Fibroblast of lung (primary cell): ENCODE data around the gene DICER1. TPM values are rescaled to one million over a fixed set of nuclear protein-coding genes. Genes with fewer than 3 reads are reported as not detected.

Source experiments
- DNase-seq, 2 donors: peaks; one replicate each; pipeline versions ENCODE4 v3.0.0 to v3.0.0-alpha.2; 2010; ENCODE audit warnings: low read depth in 2 of 2
- H2AFZ ChIP-seq: 2 replicates; pipeline ENCODE4 v1.5.1; 2012; ENCODE audit warnings: low read length, control low read depth, inconsistent platforms
- H3K27ac ChIP-seq: 2 replicates; pipeline ENCODE4 v1.5.1; 2011; ENCODE audit warnings: low read length, control low read depth; ENCODE audit not compliant: insufficient read depth
- H3K27me3 ChIP-seq: 2 replicates; pipeline ENCODE4 v1.5.1; 2011; ENCODE audit warnings: mild to moderate bottlenecking, low read length; ENCODE audit not compliant: control insufficient read depth, insufficient read depth
- H3K36me3 ChIP-seq: 2 replicates; pipeline ENCODE4 v1.5.1; 2011; ENCODE audit warnings: low read length; ENCODE audit not compliant: control insufficient read depth, insufficient read depth
- H3K4me1 ChIP-seq: 2 replicates; pipeline ENCODE4 v1.5.1; 2011; ENCODE audit warnings: low read length; ENCODE audit not compliant: control insufficient read depth, insufficient read depth; ENCODE audit errors: extremely low read depth
- H3K4me2 ChIP-seq: 2 replicates; pipeline ENCODE4 v1.5.1; 2011; ENCODE audit warnings: low read length, control low read depth; ENCODE audit not compliant: insufficient read depth; ENCODE audit errors: extremely low read depth
- H3K4me3 ChIP-seq, 4 experiments: fragments of 200-600 bp in 1 of 4; sonication (generic) in 1 of 4; replicated peaks in 1 of 4; 2 replicates each; pipeline ENCODE4 v1.5.1; 2011 to 2016; ENCODE audit warnings: low read length in 4 of 4, low read depth in 3 of 4, mild to moderate bottlenecking in 3 of 4, control low read depth in 2 of 4, inconsistent platforms in 1 of 4, mixed read lengths in 1 of 4; ENCODE audit not compliant: insufficient read depth in 1 of 4; ENCODE audit errors: control extremely low read depth in 1 of 4
- H3K79me2 ChIP-seq: 2 replicates; pipeline ENCODE4 v1.5.1; 2012; ENCODE audit warnings: mild to moderate bottlenecking, low read length, inconsistent platforms; ENCODE audit not compliant: control insufficient read depth, insufficient read depth
- H3K9ac ChIP-seq: 2 replicates; pipeline ENCODE4 v1.5.1; 2011; ENCODE audit warnings: mild to moderate bottlenecking, low read length, control low read depth; ENCODE audit not compliant: insufficient read depth
- H3K9me3 ChIP-seq: 2 replicates; pipeline ENCODE4 v1.5.1; 2012; ENCODE audit warnings: low read depth, low read length; ENCODE audit not compliant: control insufficient read depth, insufficient read depth
- H4K20me1 ChIP-seq: 2 replicates; pipeline ENCODE4 v1.5.1; 2011; ENCODE audit warnings: low read length; ENCODE audit not compliant: control insufficient read depth, insufficient read depth; ENCODE audit errors: extremely low read depth
- CTCF ChIP-seq, 2 donors: IDR thresholded peaks in 1 of 2; conservative IDR thresholded peaks in 1 of 2; 1 replicate in 1 of 2; 2 replicates in 1 of 2; pipeline ENCODE4 v1.5.1; 2011 to 2012; ENCODE audit warnings: low read length in 2 of 2, control low read depth in 1 of 2, inconsistent platforms in 1 of 2, low read depth in 1 of 2, mild to moderate bottlenecking in 1 of 2
- EZH2 ChIP-seq: IDR thresholded peaks from 2 replicates; pipeline ENCODE4 v1.5.1; 2012; ENCODE audit warnings: low read length, control low read depth, mild to moderate bottlenecking; ENCODE audit errors: missing control alignments
- polyA plus RNA-seq, 2 donors: library from polyadenylated mRNA; depleted of rRNA in 1 of 2; stranded (reverse) in 1 of 2; unstranded in 1 of 2; fragments of >200 nt; gene quantifications; 2 replicates each; pipeline ENCODE4 v1.2.1, GENCODE V29; 2011 to 2012; ENCODE audit warnings: missing spikeins in 1 of 2
- total RNA-seq: library from RNA; depleted of rRNA; stranded (reverse); fragments of >200 nt; gene quantifications from 2 replicates; pipeline ENCODE4 v1.2.1, GENCODE V29; 2014

The DICER1 gene
- total and polyA plus RNA-seq, 2 donors (not counting 1 experiment from before 2014, with no cell fraction given): 20.3 to 28.7 TPM

- H3K9ac ChIP-seq: no peak overlapping the region
- H3K4me1 ChIP-seq: no peaks in the 10 kb centered on the region
Observed at GRCh38 chr14:95069018-95069417, 88.3 kb downstream of the DICER1 start.

GRCh38 chr14:95068521-95068920, 88.8 kb downstream of the DICER1 start:
- Histone ChIP-seq H3K27ac (no peak overlapping the region), H2AFZ (no peak overlapping the region), H3K9me3 (no peaks in the 10 kb centered on the region), H3K79me2 (no peaks in the 10 kb centered on the region), H3K4me2 (no peak overlapping the region), H3K4me3 (no peak overlapping the region), H3K4me1 (no peaks in the 10 kb centered on the region), H4K20me1 (no peaks in the 10 kb centered on the region), H3K27me3 (no peaks in the 10 kb centered on the region), H3K9ac (no peak overlapping the region), H3K36me3 (no peaks in the 10 kb centered on the region)
- TF ChIP-seq EZH2 (no peak), CTCF (conservative IDR thresholded peaks at IDR 0.05 in 1 of 2, IDR thresholded peaks at IDR 0.05 in 1 of 2; ENCODE audit: low read depth in 1 of 2, low read length in 2 of 2) (no peak)
- no peak for DNase-seq

More at GRCh38 chr14:95069018-95069417, 88.3 kb downstream of the DICER1 start:
- no peak for DNase-seq
- TF ChIP-seq EZH2: no peak
- no peak for TF ChIP-seq CTCF (conservative IDR thresholded peaks at IDR 0.05 in 1 of 2, IDR thresholded peaks at IDR 0.05 in 1 of 2; ENCODE audit: low read depth in 1 of 2, low read length in 2 of 2)
- no peaks in the 10 kb centered on the region for H4K20me1 ChIP-seq
- H3K27ac ChIP-seq: no peak overlapping the region
- H3K36me3 ChIP-seq: no peaks in the 10 kb centered on the region
- H2AFZ ChIP-seq: no peak overlapping the region
- H3K27me3 ChIP-seq: no peaks in the 10 kb centered on the region
- no peak overlapping the region for H3K4me2 ChIP-seq
- no peak overlapping the region for H3K4me3 ChIP-seq
- H3K9me3 ChIP-seq: no peaks in the 10 kb centered on the region
- H3K79me2 ChIP-seq: no peaks in the 10 kb centered on the region

- no peak overlapping the region for H3K27ac ChIP-seq
- TF ChIP-seq CTCF (conservative IDR thresholded peaks at IDR 0.05 in 1 of 2, IDR thresholded peaks at IDR 0.05 in 1 of 2; ENCODE audit: low read depth in 1 of 2, low read length in 2 of 2): no peak
- no peak for TF ChIP-seq EZH2
Observed at GRCh38 chr14:95068080-95068479, 89.2 kb downstream of the DICER1 start.

More at GRCh38 chr14:95068080-95068479, 89.2 kb downstream of the DICER1 start:
- Histone ChIP-seq H2AFZ (no peak overlapping the region), H3K36me3 (no peaks in the 10 kb centered on the region), H3K4me3 (no peak overlapping the region), H3K4me2 (no peak overlapping the region), H3K4me1 (no peaks in the 10 kb centered on the region), H3K27me3 (no peaks in the 10 kb centered on the region), H3K9ac (no peak overlapping the region), H3K79me2 (no peaks in the 10 kb centered on the region), H3K9me3 (no peaks in the 10 kb centered on the region), H4K20me1 (no peaks in the 10 kb centered on the region)
- DNase-seq: no peak
